ENCODE measurements around the gene IGF1.

IGF1 gene

GRCh38 chr12:102444093-102444492 is 36.3 kb downstream of the IGF1 start:
- no peak overlapping the region for H3K4me3 ChIP-seq (ENCODE audit: control insufficient read depth, low read depth, low read length)
- no peak for TF ChIP-seq CTCF (IDR thresholded peaks at IDR 0.05; ENCODE audit: control insufficient read depth, insufficient read depth, low read depth, low read length, missing control alignments)
- DNase-seq (ENCODE audit: low read depth) = no peak

DNA sequence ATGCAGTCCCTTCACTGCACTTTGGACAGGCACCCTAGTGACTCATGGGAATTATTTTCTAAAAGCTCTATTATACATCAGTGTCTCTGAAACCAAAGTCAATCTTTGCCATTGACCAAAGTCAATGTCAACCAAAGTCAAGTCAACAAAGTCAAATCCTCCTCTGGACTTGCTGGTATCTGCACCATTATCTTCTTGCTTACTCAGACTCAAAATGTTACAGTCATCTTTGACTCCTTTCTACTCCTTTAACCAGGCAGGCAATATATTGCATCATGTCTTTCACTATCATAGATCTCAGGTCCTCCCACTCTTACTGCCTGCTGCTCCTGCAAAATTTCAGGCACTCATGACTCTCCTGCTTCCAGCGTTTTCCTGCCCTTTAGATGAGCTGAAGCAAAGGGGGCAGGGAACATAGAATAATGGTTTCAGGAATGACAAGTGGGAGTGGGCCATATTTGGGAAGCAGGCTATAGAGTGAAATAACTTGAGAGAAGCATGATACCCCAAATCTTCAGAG is 39.2 kb downstream of the IGF1 start:
- no peak overlapping the region for H3K4me3 ChIP-seq (ENCODE audit: control insufficient read depth, low read depth, low read length)
- no peak for TF ChIP-seq CTCF (IDR thresholded peaks at IDR 0.05; ENCODE audit: control insufficient read depth, insufficient read depth, low read depth, low read length, missing control alignments)
- DNase-seq (ENCODE audit: low read depth) = no peak

- DNase-seq (ENCODE audit: low read depth) = no peak
- TF ChIP-seq CTCF (IDR thresholded peaks at IDR 0.05; ENCODE audit: control insufficient read depth, insufficient read depth, low read depth, low read length, missing control alignments) = no peak
Measured at GRCh38 chr12:102439426-102440405, 40.6 kb downstream of the IGF1 start.

DNA sequence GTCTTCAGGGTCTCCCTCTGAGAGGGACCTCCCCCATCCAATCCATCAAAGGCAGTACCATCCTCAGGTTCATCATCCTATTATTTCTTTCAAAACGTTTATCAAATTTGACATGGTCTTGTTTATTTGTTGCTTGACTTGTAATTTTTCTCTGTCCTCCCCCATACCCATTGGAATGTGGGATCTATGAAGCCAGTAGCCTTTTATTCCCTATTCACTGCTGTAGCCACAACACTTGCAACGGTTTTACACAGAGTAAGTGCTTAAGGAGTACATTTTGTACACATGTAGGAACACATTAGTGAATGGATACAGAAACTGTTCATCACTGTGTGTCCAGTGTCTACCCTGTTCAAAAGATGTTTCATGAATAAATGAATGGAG is 41.5 kb downstream of the IGF1 start:
- TF ChIP-seq CTCF (IDR thresholded peaks at IDR 0.05; ENCODE audit: control insufficient read depth, insufficient read depth, low read depth, low read length, missing control alignments) = no peak
- no peak overlapping the region for H3K4me3 ChIP-seq (ENCODE audit: control insufficient read depth, low read depth, low read length)
- DNase-seq (ENCODE audit: low read depth) = no peak

More at GRCh38 chr12:102439426-102440405, 40.6 kb downstream of the IGF1 start:
- H3K4me3 ChIP-seq (ENCODE audit: control insufficient read depth, low read depth, low read length) = no peak overlapping the region

DNA sequence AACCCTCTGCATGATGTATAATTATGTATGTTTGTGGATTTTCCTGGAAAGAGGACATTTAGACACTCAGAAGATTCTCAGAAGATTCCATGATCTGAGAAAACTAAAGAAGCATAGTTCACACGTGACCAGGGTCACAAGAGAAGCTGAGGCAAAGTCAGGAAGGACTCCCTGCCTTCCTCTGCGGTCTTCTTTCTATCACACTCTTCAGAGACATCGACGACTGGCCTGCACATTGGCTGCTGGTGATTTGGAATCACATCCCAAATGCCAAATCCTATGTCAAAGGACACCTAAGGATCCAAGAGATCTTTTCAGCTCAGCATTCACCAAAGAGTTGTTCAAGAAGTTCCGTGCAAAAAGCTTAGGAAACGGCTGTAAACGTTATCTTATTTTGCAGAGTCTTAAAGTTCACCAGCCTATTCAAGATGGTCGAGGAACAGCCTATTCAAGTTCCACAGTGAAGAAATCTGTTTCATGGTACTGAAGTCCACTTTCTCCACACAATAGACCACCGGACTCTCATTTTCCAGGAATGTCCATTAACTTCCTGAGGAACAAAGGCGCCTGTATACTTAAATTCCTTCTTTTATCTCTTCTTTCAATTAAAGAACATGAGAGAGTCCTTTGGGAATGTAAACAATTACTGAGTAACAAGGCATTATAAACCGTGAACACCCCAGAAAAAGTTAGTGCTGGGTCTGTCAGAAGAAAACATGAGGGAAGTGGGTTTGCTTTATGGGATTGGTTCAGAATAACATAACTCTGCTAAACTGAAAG is 42.1 kb downstream of the IGF1 start:
- TF ChIP-seq CTCF (IDR thresholded peaks at IDR 0.05; ENCODE audit: control insufficient read depth, insufficient read depth, low read depth, low read length, missing control alignments) = no peak
- DNase-seq (ENCODE audit: low read depth) = no peak
- no peak overlapping the region for H3K4me3 ChIP-seq (ENCODE audit: control insufficient read depth, low read depth, low read length)

DNA sequence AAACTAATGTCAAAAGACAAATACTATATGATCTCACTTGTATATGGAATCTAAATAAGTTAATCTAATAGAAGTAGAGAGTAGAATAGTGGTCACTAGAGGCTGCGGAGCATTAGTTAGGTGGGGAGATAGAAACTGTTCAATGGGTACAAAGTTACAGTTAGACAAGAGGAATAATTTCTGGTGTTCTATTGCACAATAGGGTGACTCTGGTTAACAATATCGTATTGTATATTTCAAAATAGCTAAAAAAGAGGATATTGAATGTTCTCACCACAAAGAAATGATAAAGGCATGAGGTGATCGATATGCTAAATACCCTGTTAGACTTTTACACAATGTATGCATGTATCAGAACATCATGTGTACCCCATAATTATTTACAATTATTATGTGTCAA is 42.9 kb downstream of the IGF1 start:
- DNase-seq (ENCODE audit: low read depth) = no peak
- no peak overlapping the region for H3K4me3 ChIP-seq (ENCODE audit: control insufficient read depth, low read depth, low read length)
- TF ChIP-seq CTCF (IDR thresholded peaks at IDR 0.05; ENCODE audit: control insufficient read depth, insufficient read depth, low read depth, low read length, missing control alignments) = no peak
